Glomerular visceral epithelial cell (primary cell): ENCODE measurements around the gene TRMT1L.

Experiments
- DNase-seq: peaks from one replicate; pipeline ENCODE4 v3.0.0-alpha.2; 2016; ENCODE audit errors: extremely low spot score

The TRMT1L gene

GRCh38 chr1:185129708-185130107, 27.0 kb downstream of the TRMT1L start:
- no peak for DNase-seq

GRCh38 chr1:185112356-185112755, 44.4 kb downstream of the TRMT1L start:
- DNase-seq = no peak

GRCh38 chr1:185111873-185112272, 44.9 kb downstream of the TRMT1L start:
- no peak for DNase-seq

- no peak for DNase-seq
Observed at GRCh38 chr1:185110145-185110544, 46.6 kb downstream of the TRMT1L start.

- DNase-seq = no peak
Observed at GRCh38 chr1:185108321-185108720, 48.4 kb downstream of the TRMT1L start.

GRCh38 chr1:185105121-185105520, 51.6 kb downstream of the TRMT1L start:
- no peak for DNase-seq

GRCh38 chr1:185104083-185104482, 52.7 kb downstream of the TRMT1L start:
- no peak for DNase-seq

GRCh38 chr1:185096531-185096930, 60.2 kb downstream of the TRMT1L start:
- DNase-seq = no peak

GRCh38 chr1:185094761-185095160, 62.0 kb downstream of the TRMT1L start:
- no peak for DNase-seq

- no peak for DNase-seq
Observed at GRCh38 chr1:185091480-185091879, 65.3 kb downstream of the TRMT1L start.

GRCh38 chr1:185087746-185088145, 69.0 kb downstream of the TRMT1L start:
- no peak for DNase-seq

GRCh38 chr1:185087101-185087500, 69.7 kb downstream of the TRMT1L start:
- DNase-seq = no peak

GRCh38 chr1:185083818-185084217, 72.9 kb downstream of the TRMT1L start:
- DNase-seq = no peak

GRCh38 chr1:185080422-185080821, 76.3 kb downstream of the TRMT1L start:
- no peak for DNase-seq

GRCh38 chr1:185077374-185077773, 79.4 kb downstream of the TRMT1L start:
- DNase-seq = no peak

- DNase-seq = no peak
Observed at GRCh38 chr1:185075476-185075875, 81.3 kb downstream of the TRMT1L start.

GRCh38 chr1:185074307-185074706, 82.4 kb downstream of the TRMT1L start:
- peak; percentile 54 for DNase-seq

- DNase-seq = peak; percentile 70
Observed at GRCh38 chr1:185073725-185074124, 83.0 kb downstream of the TRMT1L start.

- no peak for DNase-seq
Observed at GRCh38 chr1:185070051-185070450, 86.7 kb downstream of the TRMT1L start.

- DNase-seq = no peak
Observed at GRCh38 chr1:185069202-185069772, 87.5 kb downstream of the TRMT1L start.

GRCh38 chr1:185068341-185068740, 88.4 kb downstream of the TRMT1L start:
- DNase-seq = no peak
